ENCODE results near the gene SMIM35.
A peak's percentile ranks its signal among the peaks of the same experiment; 100 is the strongest.
"Not testable (repeated sequence)": the region's sequence is repeated elsewhere in the genome, so short reads cannot be mapped to it uniquely, and the experiment has no call there.

The SMIM35 gene

DNA sequence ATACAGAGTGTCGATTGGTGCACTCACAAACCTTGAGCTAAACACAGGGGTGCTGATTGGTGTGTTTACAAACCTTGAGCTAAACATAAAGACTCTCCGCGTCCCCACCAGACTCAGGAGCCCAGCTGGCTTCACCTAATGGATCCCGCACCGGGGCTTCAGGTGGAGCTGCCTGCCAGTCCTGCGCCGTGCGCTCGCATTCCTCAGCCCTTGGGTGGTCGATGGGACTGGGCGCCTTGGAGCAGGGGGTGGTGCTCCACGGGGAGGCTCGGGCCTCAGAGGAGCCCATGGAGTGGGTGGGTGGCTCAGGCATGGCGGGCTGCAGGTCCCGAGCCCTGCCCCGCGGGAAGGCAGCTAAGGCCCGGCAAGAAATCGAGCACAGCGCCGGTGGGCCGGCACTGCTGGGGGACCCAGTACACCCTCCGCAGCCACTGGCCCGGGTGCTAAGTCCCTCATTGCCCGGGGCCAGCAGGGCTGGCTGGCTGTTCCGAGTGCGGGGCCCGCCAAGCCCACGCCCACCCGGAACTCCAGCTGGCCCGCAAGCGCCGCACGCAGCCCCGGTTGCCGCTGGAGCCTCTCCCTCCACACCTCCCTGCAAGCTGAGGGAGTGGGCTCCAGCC is 108.4 kb downstream of the SMIM35 start:
- DNase-seq = not testable (repeated sequence)

DNA sequence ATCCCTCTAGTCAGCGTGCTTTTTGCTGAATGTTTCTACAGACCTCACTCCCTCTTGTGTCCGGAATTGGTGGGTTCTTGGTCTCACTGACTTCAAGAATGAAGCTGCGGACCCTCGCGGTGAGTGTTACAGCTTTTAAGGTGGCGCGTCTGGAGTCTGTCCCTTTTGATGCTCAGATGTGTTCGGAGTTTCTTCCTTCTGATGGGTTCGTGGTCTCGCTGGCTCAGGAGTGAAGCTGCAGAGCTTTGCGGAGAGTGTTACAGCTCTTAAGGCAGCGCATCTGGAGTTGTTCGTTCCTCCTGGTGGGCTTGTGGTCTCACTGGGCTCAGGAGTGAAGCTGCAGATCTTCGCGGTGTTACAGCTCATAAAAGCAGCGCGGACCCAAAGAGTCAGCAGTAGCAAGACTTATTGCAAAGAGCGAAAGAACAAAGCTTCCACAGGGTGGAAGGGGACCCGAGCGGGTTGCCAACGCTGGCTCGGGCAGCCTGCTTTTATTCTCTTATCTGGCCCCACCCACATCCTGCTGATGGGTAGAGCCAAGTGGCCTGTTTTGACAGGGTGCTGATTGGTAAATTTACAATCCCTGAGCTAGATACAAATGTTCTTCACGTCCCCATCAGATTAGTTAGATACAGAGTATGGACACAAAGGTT is 109.0 kb downstream of the SMIM35 start:
- not testable (repeated sequence) for DNase-seq

DNA sequence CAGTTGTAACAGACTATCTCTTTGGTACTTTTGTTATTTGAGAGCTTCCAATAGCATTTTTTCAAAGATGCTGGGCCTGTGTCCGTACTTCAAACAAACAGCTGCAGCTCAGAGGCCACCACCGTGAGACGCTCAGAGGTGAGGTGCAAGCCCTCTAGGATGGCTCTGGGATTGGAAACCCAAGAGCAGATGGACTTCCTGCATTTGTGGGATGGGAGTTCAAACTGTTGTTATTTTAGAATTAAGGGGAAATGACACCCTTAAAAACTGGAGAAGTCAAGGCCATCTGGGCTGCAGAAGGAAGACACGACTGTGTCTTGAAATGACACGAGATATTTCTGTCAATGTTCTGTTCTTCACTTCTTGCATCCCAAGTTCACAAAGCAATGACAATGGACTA is 109.7 kb downstream of the SMIM35 start:
- no peak for DNase-seq

DNA sequence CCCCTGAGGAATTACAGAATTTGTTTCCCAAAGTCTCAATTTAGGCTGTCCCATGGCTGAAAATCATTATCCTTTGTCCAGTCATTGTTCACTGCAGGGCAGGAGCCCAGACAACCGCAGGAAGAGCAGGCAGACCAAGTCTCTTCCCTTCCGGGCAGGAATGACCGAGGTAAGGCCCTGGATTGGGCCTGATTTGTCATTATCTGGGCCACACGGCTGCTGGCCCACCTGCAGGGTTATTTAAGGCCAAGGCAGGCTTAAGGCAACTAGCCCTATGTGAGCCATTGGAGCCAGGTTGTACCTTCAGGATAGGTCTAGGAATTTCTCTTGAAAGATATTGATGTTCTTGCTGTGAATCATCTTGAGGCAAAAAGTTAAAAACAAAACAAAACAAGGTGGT is 110.3 kb downstream of the SMIM35 start:
- DNase-seq = no peak

DNA sequence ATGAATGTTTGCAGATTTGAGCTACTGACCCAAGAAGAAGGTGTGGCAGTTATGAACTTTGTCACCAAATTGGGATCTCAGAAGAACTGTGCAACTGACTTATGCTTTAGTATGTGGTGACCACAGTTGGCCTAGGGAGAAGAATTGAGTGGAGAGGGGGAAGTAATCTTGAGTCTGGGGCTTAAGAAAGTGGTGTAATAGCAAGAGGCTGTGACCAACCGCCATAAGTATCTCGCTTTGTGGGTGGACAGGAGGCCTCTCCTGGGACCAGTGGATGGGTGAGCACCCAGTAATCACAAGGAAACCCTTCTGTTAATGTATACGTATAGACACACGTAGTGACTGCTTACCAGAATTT is 113.3 kb downstream of the SMIM35 start:
- no peak for DNase-seq

DNA sequence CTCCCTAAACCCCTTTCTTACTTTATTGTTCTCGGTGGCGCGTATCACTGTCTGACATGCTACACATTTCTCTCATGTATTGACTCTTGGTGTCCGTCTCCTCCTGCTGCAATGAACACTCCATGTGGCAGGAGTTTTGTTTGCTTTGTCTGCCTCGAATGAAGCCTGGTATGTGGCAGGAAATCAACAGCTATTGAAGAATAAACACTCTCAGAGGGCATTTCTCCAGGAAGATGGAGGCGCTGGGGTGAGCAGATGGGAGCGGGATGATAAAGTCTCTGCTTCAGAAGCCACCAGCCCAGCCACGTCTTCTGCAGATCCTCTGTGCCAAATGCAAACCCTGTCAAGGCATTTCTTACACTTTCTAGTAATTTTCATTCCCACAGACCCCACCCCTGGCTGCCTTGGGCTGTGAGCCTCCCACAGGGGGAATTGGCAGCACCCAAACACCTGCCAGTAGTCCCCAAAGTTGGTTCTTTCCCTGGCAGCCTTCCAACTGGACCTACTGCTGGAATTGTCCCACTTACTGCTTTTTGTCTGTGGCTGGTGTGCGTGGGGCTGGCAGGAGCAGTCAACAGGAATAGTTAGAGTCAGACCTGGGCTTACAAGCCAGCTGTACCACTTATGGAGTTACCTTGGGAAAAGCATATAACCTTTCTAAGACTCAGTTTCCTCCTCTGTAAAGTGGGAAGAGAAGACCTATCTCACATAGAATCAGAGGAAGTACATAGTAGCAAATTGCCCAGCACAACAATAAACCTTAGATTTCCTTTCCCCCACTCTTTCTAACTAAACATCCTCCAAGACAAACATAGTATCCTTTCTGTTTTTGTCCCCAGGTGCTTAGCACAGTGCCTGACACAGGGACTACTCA is 113.9 kb downstream of the SMIM35 start:
- peak; percentile 66 for DNase-seq

DNA sequence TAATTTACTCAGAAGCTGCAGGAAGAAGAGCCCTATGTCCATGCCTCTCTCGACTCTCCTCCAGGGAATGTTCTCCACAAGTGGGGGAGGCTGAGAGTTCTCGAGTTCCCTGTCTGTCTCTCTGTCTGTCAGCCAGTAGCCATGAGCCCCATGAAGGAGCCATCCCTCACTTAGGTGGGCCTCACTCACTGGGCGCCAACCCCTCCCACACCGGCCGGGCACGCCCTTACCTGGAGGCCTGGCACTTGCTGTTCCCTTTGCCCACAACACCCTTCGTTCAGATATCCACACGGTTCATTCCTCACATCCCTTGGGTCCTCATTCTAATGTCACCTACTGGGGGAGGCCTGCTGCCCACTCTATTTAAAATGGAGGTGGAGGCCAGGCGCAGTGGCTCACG is 114.7 kb downstream of the SMIM35 start:
- DNase-seq = no peak

DNA sequence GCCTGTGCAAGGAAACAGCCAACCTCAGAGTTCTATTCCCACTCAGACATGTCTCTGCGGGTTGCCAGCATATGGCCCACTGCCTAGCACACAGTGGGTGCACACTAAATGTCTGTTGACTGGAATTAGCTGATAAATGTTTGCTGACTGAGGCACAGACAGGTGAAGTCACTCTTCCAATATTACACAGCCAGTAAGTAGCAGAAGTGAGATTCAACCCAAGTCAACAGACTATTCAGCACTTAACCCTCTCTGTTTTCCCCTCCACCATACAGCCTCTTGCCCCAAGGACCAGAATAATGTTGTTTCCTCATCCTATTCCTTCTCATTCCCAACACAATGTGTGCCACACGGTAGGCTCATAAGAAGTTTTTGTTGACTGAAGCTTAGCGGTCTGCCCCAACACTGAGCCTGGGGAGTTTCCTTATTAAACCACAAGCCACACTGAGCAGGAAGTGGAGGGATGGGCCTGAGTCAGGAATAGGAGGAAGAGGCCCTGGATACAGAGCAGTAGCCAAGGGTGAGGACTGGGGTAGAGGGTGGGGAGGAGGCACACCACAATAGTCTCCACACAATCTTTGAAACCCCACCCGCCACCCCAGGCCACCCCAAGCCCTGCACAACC is 116.3 kb downstream of the SMIM35 start:
- DNase-seq = no peak

DNA sequence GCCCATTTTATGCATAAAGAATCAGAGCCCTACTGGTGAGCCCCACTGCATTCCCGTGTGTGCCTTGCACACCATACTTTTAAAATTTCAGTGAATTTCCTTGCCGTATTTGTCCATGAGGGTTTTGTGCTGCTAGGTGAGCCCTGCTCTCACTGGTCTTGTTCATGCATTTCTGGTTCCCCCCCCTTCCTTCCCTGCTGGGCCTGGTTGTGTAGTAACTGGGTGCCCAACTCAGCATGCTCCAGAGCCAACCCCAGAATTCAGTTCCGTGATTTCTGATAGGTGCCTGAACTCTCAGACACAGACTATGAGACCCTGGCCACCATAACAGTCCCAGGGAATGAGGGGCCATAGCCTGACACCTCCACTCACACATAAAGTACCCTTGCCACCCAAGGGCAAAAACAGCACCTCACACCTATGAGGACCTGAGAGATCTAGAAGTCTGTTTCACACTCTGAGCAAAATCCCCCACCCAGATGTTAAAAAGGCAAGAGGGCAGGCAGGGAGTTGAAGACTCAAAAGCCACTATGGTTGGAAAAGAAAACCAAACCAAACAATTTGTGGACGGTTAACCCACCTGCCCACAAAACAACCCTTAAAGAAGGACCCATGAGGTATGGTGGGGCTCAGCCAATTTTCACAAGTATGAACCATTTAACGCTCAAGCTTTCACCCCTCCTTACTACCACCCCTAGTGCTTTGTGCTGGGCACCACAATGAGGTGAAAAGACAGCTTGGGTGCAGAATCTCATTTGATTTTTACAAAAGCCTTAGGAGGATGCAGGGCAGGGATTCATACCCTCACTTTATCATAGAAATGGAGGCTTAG is 117.4 kb downstream of the SMIM35 start:
- DNase-seq = no peak

DNA sequence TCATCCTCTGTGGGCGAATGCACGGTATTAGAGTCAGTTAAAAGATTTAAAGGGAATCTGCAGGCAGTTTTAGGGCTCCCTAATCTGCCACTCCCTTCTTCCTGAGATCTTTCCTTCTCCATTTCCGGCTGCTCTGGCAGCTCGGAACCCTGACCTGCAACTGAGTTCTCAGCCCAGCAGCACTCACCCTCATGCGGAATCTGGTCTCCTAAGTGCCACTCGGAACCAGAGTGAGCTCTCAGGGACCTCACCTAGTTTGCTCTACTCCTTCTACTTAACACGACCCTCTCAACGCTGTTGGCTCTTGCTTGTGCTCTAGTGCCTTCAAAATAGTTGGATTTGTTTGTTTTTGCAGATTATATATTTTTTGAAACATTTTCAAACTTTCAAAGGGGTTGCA is 119.9 kb downstream of the SMIM35 start:
- no peak for DNase-seq

DNA sequence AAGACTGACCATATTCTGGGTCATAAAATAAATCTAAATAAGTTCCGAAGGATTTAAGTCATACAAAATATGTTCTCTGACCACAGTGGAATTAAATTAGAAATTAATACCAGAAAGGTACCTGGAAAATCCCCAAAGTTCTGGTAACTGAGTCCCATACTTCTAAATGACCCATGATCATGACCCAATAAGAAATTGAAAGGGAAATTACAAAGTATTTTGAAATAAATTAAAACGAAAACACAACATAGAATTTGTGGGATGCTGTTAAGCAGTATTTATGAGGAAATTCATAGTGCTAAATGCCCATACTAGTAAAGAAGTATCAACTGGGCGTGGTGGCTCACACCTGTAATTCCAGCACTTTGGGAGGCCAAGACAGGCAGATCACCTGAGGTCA is 123.9 kb downstream of the SMIM35 start:
- no peak for DNase-seq

DNA sequence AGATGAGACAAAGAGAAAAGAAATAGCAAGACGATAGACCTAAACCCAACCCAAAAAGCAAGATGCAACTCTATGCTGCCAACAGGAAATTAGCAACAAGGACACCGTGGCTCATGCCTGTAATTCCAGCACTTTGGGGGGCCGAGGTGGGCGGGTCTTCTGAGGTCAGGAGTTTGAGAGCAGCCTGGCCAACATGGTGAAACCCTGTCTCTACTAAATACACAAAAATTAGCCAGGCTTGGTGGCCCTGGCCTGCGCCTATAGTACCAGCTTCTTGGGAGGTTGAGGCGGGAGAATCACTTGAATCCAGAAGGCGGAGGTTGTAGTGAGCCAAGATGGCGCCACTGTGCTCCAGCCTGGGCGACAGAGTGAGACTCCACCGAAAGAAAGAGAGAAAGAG is 124.9 kb downstream of the SMIM35 start:
- no peak for DNase-seq

DNA sequence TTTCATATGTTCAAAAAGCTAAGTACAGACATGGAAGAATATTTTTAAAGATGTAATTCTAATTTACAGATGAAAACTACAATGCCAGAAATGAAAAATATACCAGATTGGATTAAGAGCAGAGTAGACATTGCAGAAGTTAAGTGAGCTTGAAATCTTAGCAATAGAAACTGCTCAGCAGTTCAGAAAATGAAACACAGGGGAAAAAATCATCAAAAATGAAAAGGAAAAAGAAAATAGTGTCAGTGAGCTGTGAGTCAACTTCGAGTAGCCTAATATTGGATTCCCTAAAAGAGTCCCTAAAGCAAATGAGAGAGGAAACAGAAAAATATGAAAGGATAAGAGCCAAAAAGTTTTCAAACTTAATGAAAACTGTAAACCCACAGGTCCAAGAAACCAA is 126.4 kb downstream of the SMIM35 start:
- no peak for DNase-seq

DNA sequence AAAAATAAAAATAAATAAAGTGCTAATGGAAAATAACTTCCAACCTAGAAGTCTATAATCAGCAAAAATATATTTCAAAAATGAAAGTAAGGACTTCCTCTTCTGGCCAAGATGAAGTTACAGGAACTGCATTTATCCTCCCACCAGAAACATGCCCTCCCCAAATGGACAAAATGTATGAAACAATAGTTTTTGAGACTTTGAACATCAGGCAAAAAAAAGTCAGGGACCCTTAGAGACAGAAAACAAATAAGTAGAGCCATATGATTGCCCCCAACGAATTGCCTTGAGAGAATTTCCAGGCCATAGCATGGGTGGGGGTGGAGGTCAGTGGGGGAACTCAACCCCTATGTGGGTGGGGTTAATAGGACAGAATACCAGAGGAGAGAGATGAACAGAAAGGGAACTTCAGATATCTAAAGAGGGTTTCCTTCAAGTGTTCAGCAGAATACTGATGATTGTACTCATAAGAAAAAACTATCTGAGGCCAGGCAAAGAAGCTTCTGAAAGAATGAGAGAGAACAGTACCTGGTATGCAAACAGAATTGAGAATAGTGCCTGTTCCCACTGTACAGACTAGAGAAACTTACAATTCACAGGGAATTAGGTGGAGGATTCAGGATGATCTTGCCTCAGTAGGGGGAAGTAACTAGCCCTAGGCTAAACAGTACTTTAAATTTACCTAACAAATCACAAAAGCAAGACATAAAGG is 127.2 kb downstream of the SMIM35 start:
- no peak for DNase-seq

DNA sequence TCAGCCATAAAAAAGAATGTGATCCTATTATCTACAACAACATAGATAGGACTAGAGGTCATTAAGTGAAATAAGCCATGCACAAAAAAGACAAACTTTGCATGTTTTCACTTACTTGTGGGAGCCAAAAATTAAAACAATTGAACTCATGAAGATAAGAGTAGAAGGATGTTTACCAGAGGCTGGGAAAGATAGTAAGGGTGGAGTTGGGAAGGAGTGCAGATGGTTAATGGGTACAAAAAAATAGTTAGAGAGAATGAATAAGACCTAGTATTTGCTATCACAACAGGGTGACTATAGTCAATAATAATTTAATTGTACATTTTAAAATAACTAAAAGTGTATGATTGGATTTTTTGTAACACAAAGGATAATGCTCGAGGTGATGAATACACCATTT is 127.8 kb downstream of the SMIM35 start:
- no peak for DNase-seq

All from COR-L47 (cell line).